Fibroblast of villous mesenchyme (primary cell): Measurements from ENCODE around the gene PLXND1. TPM values are rescaled to one million over a fixed set of nuclear protein-coding genes. Genes with fewer than 3 reads are reported as not detected.
"Not testable (repeated sequence)": the region's sequence is repeated elsewhere in the genome, so short reads cannot be mapped to it uniquely, and the experiment has no call there.

Source experiments
- DNase-seq: peaks from one replicate; pipeline ENCODE4 v3.0.0-alpha.2; 2010; ENCODE audit warnings: low read depth
- H3K4me3 ChIP-seq: 2 replicates; pipeline ENCODE4 v1.5.1; 2011; ENCODE audit warnings: low read depth, mild to moderate bottlenecking, low read length
- total RNA-seq: library from RNA; depleted of rRNA; stranded (reverse); fragments of >200 nt; gene quantifications from 2 replicates; pipeline ENCODE4 v1.2.3, GENCODE V29; 2012
- TF ChIP-seq, protein P1 (sequence below): IDR thresholded peaks from 2 replicates; pipeline ENCODE4 v1.5.1; 2012; ENCODE audit warnings: low read depth, mild to moderate bottlenecking, low read length; ENCODE audit not compliant: insufficient read depth

PLXND1 gene
- total RNA-seq, 1 donor: 97.2 TPM

DNA sequence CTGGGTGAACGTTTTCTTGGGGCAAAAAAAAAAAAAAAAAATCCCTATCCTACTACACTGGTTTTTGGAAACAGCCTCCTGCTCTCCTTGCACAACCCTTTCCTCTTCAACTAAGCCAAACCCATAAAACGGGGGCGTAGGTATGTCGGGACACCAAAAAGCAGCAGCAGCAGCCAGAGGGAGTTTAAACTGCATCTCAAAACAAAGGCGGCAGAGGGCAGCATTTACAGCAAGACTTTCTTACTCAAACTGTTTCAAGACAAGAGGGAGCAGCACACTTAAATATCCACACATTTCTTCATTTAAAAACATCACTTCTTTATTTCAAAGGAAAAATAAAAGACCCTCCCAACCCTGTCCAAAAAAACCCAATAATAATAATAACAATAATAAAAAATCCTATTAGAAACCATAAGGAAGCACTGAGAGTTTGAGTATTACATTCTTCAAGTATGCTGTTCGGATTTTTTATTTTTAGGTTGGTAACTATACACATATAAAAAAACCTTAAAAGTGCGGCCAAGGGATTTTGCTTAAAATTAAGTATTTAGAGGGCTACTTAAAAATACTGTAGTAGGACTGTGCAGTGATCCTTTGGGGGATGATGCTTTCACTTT, 43.9 kb upstream of the PLXND1 start:
- TF ChIP-seq, protein P1, sequence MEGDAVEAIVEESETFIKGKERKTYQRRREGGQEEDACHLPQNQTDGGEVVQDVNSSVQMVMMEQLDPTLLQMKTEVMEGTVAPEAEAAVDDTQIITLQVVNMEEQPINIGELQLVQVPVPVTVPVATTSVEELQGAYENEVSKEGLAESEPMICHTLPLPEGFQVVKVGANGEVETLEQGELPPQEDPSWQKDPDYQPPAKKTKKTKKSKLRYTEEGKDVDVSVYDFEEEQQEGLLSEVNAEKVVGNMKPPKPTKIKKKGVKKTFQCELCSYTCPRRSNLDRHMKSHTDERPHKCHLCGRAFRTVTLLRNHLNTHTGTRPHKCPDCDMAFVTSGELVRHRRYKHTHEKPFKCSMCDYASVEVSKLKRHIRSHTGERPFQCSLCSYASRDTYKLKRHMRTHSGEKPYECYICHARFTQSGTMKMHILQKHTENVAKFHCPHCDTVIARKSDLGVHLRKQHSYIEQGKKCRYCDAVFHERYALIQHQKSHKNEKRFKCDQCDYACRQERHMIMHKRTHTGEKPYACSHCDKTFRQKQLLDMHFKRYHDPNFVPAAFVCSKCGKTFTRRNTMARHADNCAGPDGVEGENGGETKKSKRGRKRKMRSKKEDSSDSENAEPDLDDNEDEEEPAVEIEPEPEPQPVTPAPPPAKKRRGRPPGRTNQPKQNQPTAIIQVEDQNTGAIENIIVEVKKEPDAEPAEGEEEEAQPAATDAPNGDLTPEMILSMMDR: peak; percentile 75
- no peak overlapping the region for H3K4me3 ChIP-seq
- DNase-seq: peak; percentile 87

DNA sequence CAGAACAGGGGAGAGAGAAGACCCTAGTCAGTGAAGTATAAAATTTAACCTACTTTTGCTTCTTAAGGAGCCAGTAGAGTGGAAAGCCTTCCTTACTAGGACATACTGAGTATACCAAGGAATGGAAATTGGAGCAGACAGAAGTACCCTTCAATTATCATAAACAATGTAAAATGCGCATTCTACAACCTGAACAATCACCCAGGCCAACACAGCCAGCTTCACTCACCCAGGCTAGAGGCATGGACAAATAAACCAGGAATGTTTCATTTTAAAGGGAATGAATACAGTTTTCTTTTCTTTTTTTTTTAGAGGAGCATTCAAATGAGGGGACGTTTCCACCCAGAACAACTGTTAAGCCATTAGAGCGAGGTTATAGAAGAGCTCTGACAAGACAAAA, 41.9 kb upstream of the PLXND1 start:
- no peak overlapping the region for H3K4me3 ChIP-seq
- TF ChIP-seq, protein P1: no peak
- no peak for DNase-seq

DNA sequence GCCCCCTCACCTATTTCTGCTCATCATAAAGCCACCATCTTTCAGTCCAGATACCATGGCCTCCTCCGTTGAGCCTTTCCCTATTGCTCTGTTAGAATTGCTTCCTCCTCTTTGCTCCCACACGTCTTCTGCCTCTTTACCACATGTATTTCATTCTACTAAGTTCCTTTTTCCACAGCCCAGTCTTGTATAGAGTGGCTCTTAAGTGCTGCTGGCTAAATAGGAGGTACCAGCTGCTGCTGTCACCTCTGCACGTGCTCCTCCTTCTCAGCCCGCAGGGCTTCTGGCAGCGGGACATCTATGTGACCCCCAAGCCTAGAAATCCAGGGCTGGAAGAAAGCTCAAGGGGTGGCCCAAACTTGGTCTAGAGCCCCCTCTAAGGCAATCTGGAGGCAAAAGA, 38.8 kb upstream of the PLXND1 start:
- no peak for DNase-seq
- TF ChIP-seq, protein P1: no peak
- no peak overlapping the region for H3K4me3 ChIP-seq

DNA sequence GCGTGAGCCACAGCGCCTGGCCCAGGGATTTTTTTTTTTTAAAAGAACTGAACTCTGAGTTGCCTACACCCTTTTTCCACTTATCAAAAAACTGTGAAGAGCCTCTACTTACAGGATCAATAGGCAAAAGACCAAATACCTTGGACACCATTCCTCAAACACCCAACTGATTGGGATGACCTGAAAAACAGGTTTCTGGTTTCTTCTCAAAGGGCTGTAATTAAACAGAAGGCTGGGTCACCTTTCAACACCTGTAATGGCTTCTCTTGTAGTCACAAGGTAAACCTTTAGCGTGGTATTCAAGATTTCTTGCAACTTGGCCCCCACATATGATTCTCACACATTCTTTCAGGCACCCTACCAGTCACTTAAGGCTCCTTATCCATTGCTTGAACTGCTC, 38.4 kb upstream of the PLXND1 start:
- H3K4me3 ChIP-seq: no peak overlapping the region
- DNase-seq: no peak

DNA sequence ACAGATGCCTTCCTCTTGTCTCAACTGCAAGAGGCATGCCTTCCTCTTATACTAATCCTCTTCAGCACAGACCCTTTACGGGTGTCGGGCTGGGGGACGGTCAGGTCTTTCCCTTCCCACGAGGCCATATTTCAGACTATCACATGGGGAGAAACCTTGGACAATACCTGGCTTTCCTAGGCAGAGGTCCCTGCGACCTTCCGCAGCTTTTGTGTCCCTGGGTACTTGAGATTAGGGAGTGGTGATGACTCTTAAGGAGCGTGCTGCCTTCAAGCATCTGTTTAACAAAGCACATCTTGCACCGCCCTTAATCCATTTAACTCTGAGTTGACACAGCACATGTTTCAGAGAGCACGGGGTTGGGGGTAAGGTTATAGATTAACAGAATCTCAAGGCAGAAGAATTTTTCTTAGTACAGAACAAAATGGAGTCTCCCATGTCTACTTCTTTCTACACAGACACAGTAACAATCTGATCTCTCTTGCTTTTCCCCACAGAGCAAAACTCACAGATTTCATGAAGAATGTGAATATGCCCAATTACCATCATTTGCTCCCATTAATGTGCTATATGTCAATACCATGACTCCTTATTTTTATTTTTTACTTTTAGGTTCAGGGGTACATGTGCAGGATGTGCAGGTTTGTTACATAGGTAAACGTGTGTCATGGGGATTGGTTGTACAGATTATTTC, 35.2 kb upstream of the PLXND1 start:
- DNase-seq: not testable (repeated sequence)

More for the DNA sequence above, 38.4 kb upstream of the PLXND1 start:
- TF ChIP-seq, protein P1: no peak

DNA sequence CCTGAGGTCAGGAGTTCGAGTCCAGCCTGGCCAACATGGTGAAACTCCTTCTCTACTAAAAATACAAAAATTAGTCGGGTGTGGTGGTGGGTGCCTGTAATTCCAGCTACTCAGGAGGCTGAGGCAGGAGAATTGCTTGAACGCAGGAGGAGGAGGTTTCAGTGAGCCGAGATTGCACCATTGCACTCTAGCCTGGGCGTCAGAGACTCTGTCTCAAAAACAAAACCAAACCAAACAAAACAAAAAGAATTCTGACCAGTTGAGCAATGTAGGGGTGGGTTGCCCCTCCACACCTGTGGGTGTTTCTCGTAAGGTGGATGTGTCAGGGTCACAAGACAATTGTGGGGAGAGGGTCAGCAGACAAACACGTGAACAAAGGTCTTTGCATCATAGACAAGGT, 34.5 kb upstream of the PLXND1 start:
- not testable (repeated sequence) for H3K4me3 ChIP-seq, DNase-seq

More for the DNA sequence above, 35.2 kb upstream of the PLXND1 start:
- not testable (repeated sequence) for H3K4me3 ChIP-seq

DNA sequence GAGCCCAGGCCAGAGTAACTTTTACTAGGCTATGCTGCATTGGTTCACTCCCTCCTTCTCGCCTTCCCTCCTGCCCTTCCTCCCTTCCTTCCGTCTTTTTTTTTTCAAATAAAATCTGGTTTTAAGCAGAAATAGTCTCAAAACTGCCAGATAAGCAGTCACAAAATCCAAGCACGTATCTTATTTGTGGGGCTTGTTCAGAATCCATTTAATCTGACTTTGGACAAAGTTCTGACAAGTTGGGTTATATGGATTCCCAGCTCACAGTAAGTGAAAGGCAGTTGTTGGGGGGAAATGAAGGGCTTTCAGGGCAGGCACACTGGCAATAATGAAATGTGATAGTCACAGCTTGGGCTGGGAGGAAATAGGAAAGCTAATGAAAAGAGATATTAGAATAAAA, 32.0 kb upstream of the PLXND1 start:
- H3K4me3 ChIP-seq: no peak overlapping the region
- no peak for DNase-seq
- TF ChIP-seq, protein P1: no peak

DNA sequence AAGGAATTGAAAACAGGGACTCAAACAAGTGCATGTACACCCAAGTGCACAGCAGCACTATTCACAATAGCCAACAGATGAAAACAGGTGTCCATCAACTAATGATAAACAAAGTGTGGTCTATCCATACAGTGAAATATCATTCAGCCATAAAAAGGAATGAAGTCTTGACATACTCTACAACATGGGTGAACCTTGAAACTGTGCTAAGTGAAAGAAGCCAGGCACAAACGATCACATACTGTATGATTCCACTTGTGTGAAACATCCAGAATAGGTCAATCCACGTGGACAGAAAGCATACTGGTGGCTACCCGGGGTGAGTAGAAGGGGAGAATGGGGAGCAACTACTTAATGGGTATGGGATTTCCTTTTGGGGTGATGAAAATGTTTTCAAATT, 29.6 kb upstream of the PLXND1 start:
- TF ChIP-seq, protein P1: no peak
- H3K4me3 ChIP-seq: no peak overlapping the region
- DNase-seq: no peak
